Right kidney (tissue), 1 donor: Measurements from ENCODE around the gene FOXP1.

Experiments used
- DNase-seq: peaks from one replicate; pipeline ENCODE4 v3.0.0-alpha.2; 2016

The FOXP1 gene

DNA sequence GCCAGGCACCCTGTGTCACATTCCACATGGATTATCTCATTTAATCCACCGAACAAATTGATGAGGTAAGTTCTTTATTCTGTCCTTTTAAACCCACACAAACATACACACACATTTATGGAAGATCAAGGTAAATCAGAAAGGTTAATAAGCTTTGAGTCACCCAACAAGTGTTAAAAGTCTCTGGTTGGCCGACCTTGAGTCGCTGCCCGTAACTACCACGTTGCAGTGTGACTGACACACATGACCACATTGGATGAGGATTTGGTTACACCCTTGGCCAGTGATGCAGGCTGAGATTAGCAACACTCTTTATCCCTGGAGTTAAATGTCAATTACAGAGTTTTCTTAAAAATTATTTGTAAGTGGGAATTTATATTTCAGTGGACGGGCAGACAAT is 19.2 kb downstream of the FOXP1 start:
- DNase-seq = no peak

DNA sequence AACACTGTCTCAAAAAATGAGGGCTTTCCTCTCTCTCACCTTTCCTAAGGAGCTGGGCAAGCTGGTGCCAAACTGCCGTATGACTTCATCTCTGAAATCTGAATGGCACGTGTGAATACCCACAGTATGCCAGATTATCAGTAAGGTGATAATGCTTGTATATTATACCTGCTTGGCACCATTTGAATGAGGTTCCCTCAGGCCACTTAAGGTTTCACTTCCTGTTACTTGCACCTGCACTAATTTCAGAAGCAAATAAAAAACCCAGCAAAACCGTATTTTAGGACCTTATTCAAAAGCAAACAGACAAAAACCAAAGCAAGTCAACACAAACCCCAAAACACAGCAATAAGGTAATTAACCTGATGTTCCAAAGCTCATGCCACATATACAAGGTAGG is 19.7 kb downstream of the FOXP1 start:
- no peak for DNase-seq

DNA sequence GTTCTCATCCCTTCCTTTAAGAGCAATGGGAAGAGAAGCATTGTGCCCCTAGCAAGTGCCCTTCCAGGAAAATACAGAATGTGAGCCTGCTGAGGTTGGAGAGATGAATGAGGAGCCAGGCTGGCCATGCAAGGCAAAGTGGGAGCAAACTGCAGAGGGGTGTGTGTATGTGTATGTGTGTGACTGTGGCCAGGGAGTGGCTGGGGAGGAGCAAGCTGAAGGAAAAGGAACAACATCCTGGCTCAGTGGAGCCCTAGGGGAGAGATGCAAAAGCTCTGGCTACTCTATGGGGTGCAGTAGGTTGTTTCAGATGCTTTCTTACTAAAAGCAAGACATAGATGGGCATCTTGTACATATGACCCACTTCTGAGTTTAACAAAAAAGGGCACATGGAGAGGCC is 20.6 kb downstream of the FOXP1 start:
- no peak for DNase-seq

DNA sequence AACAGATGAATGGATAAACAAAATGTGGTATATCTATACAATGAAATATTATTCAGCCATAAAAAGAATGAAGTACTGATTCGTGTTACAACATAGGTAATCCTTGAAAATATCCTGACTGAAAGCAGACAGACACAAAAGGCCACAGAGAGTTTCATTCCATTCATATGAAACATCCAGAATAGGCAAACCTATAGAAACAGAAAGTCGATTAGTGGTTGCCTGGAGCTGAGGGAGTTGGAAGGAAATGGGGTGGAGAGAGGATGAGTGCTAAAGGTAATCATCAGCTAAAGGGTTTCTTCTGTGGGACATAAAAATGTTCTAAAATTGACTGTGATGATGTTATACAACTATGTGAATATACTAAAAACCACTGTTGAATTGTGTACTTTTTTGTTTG is 22.9 kb downstream of the FOXP1 start:
- DNase-seq = no peak

DNA sequence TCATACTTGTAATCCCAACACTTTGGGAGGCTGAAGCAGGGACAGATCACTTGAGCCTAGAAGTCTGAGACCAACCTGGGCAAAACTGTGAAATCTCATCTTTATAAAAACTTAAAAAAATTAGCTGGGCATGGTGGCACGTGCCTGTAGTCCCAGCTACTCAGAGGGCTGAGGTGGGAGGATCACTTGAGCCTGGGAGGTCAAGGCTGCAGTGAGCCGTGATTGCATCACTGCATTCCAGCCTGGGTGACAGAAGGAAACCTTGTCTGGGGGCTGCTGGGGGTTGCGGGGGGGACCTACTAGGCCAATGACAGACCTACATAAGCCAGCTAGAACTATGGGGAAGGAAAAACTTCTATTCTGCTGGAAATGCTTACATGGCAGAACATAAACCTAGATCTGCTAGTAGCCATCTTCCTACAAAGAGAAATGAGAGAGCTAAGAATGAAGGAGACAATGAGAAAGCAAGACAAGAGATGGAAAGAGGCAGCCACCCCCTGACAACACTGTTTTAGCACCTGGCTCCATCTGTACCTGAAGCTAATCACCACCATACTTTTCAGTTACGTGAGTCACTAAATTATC is 23.9 kb downstream of the FOXP1 start:
- DNase-seq = no peak

DNA sequence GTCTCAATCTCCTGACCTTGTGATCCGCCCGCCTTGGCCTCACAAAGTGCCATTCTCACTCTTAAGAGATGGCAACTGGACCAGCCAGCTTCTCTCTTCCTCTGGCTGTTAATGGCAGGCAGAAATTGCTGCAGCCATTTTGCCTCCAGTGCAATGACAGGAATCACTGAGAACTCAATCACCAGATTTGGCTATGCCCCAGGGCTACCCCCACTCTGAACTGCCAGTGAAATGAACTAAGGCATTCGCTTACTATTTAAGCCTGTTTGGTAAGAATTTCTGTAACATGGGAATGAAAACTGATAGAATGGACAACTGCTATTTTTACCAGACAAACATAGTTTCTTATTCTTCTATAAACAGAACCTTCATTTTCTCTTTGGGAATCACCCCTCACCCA is 24.5 kb downstream of the FOXP1 start:
- no peak for DNase-seq

DNA sequence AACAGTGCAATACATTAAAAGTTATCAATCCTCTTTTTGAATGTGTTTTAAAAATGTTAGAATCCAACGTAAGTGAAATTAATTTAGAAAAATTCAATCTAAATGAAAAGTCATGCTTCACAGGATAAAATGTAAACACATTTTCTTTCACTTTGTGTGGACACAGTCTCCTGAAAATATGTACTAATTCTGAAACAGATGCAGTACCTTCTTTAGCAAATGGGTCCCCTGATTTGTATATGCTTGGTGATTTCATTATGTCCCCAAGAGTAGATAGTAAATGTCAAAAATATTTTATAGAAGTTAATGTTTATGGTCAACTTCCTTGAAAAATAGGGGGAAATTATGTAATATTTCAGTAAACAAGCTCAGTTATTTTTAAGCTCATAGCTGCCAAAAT is 28.9 kb downstream of the FOXP1 start:
- no peak for DNase-seq

DNA sequence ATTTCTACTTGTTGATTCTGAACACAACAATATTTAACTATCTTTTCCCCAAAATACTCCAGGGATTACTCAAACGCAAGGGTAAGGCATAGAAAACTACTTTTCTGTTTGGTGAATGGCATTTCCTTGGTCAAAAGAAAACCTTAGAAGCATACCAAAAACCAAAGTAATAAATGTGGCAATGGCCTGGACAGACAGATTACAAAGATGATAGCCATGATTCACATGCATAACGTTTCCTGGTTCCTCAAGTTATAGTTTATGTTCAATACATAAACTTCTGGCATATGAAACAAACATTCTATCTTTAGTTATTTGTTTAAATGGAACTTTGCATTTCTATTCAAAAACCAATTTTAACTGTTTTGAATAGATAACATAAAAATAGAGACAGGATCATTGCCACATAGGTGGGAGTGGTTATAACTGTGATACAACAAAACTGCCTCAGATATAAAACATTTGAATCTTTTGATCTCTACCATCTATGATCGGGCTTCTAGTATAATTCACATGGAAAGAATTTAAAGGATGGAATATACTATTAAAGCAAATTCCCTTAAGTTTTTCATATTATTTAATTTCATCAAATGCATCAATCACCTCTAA is 32.1 kb downstream of the FOXP1 start:
- no peak for DNase-seq

DNA sequence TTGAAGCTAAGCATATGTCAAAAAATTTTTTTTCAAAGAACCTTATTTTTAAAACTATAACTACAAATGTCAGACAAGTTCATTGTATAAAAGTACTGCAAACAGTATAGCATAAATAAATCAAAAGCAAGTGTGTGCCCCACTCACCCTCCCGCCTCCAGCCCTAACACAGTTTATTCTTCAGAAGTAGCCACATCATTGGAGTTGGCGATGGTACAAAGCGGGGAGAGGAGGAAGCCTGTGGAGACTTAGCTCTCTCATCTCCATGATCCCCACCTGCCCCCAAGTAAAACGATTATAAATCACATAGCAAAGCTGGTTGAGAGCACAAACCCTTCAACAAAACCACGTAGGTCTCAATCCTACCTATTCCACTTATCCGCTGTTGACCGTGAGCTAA is 33.6 kb downstream of the FOXP1 start:
- DNase-seq = no peak

DNA sequence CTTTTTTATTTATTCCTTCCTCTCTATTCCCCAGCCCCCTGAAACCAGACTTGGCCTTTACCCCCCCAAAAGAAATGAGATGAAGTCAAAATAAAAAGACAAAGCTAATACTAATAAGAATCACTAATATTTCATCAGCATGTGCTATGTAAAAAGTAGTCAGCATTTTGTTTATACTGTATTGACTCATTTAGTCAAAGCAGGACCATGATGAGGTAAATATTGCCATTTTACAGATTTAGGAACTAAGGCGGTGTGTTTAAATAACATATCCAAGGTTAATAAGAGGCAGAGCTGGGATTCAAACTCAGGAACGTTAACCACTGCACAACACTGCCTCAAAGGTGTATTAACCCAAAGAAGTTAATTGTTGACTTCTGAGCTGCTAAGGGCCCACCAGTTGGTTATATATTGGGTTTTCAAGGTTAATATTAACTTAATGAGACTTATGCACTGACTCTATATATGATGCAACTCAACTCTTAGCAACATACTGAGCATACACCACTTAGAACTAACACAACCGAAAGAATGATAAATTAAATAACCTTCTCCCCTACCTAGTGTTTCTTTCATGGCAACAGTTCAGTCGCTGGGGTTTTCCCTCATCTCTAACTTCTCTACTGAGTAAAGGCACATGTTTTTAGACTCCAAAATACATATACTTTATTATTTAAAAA is 34.7 kb downstream of the FOXP1 start:
- DNase-seq = no peak

DNA sequence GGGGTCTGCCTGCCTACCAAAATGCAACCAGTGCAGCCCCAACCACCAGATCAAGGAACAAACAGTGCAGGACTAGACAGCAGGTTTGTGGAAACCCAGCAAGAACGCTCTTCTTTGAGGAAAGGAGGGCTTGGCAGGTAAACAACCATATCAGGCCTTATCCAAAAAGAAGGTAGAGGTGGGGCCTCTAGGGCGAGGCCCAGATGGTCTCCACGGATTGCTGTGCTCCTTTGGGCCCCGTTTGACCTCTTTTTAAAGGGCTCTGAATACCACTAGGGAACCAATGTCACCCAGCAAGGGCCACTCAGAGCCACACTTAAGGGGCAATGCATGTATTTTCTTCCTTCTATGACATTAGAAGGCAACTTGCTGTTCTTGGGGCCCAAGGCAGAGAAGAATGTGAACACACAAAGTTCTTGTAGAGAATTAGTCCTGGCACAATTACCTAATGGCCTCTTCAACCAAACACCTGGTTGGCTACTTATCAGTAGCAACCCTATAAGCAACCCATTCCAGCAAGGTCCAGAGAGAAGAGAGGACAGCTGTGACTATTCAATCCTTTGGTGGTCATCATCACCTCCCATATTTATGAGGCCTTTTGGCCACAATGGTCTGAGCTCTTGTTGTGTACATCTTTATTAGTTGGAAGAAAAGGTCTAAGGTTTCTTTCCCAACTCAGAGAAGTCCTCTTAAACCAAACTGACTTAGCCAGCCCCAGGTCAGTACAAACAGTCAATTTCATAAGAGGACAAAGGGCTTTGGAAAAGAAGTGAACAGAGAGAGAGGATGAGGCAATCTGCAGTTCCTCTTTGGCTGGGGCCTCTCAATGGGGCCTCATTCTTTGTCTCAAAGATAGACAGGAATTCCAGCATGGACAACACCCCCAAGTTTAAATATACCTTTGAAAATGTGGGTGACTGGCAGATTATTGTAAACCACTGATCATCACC is 36.0 kb downstream of the FOXP1 start:
- no peak for DNase-seq

DNA sequence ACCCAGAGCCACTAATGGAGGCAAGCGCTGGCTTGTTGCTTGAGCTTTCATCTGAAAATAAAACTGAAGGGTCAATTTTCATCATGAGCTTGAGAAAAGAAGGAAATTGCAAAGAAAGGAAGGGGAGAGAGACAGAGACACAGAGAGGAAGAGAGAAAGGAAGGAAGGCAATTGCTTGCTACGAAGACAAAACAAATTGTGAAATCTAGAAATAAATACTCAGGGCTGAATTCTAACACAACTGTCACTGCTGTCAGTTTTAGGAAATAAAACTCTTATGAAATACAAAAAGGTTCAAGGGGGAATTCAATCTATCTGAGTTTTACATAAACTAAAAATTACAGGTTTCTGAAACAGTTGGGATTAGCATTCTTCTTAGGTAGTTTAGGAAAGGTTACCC is 36.7 kb downstream of the FOXP1 start:
- DNase-seq = no peak

DNA sequence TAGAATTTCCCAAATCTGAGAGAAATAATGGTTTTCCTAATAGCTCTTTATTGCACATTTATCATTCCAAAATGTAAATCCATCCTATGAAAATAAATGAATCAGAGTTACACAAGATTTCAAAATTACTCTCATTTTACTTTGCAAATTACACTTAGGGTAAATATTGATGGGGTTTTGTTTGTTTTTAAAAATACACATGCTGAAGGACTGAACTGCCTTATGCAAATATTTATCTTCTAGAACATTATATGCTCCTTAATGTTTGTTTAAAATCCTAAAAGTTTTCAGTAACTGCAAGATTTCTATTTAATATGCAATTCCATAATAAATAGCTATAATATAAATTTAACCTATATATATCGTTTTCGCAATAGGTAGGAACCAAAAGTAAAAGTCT is 38.2 kb downstream of the FOXP1 start:
- DNase-seq = no peak

DNA sequence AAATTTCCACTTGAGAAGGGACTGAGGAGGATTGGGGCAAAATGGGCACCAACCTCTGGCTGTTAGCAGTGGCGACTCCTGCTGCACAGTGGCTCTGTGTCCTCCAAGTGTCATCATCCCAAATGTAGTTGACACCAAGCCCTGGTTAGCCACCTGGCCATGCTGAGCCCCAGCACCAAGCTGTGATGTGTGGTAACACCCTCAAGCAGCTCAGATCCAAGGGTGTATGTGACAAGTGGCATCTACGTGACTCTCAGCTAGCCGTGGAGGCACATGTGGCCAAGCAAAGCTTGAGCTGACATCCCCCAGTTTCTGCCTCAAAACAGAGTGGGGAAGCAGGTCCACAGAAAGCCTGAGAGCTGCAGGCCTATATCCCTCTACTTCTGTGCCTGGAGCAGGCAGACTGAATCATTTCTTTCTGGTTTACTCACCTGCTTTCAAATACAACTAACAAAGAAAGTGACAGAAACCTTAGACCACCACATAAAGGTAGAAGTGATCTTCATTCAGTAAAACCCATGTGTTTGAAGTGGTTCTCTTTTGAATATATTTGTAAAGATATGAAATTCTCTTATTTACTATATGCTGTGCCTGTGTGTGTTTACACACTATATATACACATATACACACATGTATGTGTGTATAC is 40.0 kb downstream of the FOXP1 start:
- DNase-seq = no peak

DNA sequence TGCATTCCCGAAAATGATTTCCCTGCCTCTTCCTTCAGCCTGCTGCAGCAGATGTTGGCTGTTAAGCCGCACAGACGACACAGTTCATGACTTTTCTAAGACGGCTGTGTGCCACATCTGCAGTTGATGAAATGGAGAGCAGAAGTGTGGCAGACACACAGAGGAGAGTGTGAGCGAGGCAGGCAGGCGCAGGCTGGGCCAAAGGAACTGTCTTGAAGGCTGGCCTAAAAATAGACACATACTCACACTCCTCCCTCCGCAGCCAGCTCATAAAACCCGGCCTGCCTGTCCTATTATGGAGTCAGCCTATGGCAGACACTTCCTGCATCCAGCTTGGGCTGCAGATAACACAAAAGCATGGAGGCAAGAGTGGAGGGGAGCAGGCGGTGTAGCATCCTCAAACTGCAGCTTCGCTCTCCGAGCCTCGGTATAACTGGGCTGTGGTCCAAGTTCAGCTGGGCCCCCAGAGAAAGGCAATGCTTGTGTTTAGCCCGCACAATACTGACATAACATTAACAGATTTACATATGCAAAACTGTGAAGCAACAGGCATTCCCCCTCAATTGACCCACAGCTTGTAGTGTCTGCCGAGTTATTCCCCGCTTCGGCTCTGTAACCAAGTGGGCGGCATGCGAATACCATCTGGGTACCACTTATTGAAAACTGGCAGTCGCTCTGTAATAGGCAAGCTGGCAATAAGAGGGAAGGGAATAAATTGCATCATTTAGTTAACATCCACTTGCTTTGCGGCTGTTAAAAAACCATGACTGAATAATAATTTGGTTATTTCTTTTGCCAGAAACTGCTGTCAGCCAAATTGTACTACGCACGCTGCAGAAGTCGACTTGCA is 40.8 kb downstream of the FOXP1 start:
- peak; percentile 53 for DNase-seq

DNA sequence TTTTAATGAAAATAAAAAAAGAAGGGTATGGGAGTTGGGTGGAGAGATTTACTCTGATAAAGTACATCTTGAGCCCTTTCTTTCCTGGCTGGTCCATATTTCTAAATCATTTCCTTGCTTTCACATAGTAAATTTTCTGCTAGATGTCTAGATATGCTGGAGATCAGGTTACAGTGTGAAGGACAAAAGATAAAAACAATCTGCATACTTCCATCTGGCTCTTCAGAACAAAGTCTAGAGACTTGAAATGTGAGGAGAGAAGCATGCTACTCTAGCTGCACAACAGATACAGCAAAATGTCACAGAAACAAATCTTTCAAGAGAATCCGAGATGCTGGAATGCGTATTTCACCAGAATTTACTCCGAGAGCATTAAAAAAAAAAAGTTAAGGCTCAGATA is 42.2 kb downstream of the FOXP1 start:
- no peak for DNase-seq

DNA sequence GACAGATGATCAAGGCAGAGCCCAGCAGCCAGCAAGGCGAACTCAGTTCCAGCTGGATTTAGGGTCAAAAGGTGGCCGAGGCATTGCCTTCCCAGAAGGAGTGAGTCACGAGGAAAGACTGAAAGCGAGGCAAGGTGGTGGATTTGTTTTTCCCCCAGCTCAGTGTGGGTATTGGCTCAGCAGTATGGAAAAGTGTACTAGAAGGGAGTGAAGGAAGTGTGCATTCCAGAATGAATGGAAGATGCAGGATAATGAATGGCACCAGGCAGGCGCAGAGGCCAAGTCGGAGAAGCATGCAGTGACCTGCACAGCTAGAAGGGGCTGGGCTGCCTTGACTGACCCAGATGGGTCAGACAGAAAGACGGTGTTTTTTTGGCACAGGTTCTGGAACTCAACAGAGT is 46.3 kb downstream of the FOXP1 start:
- no peak for DNase-seq

DNA sequence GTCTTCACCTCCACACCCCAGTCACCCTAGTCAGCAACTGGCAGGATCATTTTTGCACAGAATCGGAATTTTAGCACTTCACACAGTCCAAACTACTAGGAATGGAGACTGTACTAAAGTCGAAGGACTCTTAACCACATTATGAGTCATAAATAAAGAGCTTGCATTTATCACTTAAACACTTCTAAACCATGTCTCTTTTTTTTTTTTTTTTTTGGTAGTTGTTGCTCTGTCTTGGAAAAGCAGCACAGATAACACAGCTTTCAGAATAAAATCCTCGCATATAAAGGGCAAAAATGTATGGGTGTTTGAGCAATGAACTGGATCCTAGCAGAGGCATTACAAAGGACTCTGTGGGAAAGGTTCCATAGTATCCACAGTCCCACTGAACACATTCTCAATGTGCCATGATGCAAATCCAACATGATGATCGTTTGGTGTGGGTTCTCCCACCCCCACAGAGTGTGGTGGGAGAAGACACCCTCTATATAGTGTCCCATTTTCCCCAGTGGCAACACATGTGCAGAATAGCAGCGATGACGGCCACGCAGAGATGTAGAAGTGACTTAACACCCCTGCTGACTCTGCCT is 47.1 kb downstream of the FOXP1 start:
- no peak for DNase-seq

DNA sequence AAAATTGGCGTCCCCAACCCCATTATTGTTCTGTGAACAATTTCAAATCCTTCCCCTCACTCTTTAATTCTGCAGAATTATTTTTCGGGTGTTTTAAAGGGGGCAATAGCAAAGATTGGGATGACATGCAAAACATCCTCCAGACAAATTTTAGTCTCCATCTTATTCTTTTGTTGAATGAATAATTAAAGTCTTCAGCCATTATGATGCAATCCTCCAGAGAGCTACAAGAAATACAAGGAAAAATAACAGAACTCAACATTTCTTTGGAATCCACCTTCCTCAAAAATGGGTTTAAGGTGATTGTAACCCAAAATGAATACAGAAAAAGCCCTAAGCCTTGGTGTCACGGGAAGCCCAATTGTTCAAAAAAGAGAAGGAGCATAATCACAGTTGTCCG is 49.9 kb downstream of the FOXP1 start:
- DNase-seq = no peak

DNA sequence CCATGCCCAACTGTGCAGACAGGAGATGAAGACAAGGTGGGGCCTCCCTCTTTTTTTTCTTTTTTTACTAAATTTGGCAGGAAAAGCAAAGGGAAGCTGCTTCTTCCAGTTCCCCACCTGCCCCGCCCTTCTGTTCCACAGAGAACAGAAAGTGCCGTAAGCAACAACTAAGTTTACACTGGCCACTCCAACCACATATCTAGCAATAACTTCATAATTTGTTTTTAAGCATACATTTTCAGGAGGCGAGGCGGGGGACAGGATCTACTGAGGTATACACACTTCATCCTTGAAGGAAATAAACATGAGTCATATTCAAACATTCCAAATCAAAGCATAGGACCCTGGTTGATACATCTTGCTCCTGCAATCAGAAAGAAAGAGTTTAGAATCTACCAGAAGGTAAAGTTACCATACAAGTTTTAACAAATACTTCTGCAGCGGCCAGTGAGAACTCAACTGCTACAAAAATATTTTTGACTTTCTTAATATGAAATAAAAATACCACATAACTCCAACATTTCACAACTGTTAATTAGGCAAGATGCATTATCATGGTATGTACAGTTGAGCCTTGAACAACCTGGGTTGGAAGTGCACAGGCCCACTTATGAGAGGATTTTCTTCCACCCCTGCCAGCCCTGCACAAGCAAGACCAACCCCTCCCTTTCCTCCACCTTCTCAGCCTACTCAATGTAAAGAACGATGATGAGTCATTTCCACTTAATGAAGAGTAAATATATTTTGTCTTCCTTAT is 50.7 kb downstream of the FOXP1 start:
- no peak for DNase-seq
